HG03139 (cell line): ENCODE measurements around the gene RUNX1.
A peak's percentile ranks its signal among the peaks of the same experiment; 100 is the strongest.
"Not testable (repeated sequence)": the region's sequence is repeated elsewhere in the genome, so short reads cannot be mapped to it uniquely, and the experiment has no call there.

Experiments
- ATAC-seq: cut with Tn5 transposase; IDR thresholded peaks from one replicate; pipeline ENCODE4 v1.9.1; 2021; ENCODE audit not compliant: unreplicated experiment

The RUNX1 gene

GRCh38 chr21:34994766-34995631 lies 54.1 kb downstream of the RUNX1 start:
- ATAC-seq: no peak

GRCh38 chr21:34993521-34993921 lies 55.6 kb downstream of the RUNX1 start:
- not testable (repeated sequence) for ATAC-seq

GRCh38 chr21:34992736-34993398 lies 56.2 kb downstream of the RUNX1 start:
- ATAC-seq: no peak

- ATAC-seq: no peak
Measured at GRCh38 chr21:34992180-34992579, 56.9 kb downstream of the RUNX1 start.

- ATAC-seq: no peak
Measured at GRCh38 chr21:34991366-34991957, 57.6 kb downstream of the RUNX1 start.

GRCh38 chr21:34990842-34991241 lies 58.3 kb downstream of the RUNX1 start:
- no peak for ATAC-seq

GRCh38 chr21:34989337-34990151 lies 59.6 kb downstream of the RUNX1 start:
- ATAC-seq: no peak

- no peak for ATAC-seq
Measured at GRCh38 chr21:34988625-34989024, 60.5 kb downstream of the RUNX1 start.

GRCh38 chr21:34988139-34988538 lies 61.0 kb downstream of the RUNX1 start:
- ATAC-seq: no peak

GRCh38 chr21:34987501-34988072 lies 61.5 kb downstream of the RUNX1 start:
- ATAC-seq: no peak

- peak; percentile 60 for ATAC-seq
Measured at GRCh38 chr21:34986561-34987500, 62.3 kb downstream of the RUNX1 start.

GRCh38 chr21:34984356-34985058 lies 64.6 kb downstream of the RUNX1 start:
- no peak for ATAC-seq

- ATAC-seq: no peak
Measured at GRCh38 chr21:34983680-34984086, 65.4 kb downstream of the RUNX1 start.

- ATAC-seq: no peak
Measured at GRCh38 chr21:34981791-34982190, 67.3 kb downstream of the RUNX1 start.

GRCh38 chr21:34980423-34981115 lies 68.5 kb downstream of the RUNX1 start:
- ATAC-seq: no peak

- ATAC-seq: no peak
Measured at GRCh38 chr21:34979383-34979782, 69.7 kb downstream of the RUNX1 start.

- ATAC-seq: no peak
Measured at GRCh38 chr21:34977333-34977732, 71.8 kb downstream of the RUNX1 start.

GRCh38 chr21:34974162-34974981 lies 74.7 kb downstream of the RUNX1 start:
- peak; percentile 88 for ATAC-seq
